IMR-90 (cell line): ENCODE measurements around the gene IGFBPL1. TPM values are rescaled to one million over a fixed set of nuclear protein-coding genes. Genes with fewer than 3 reads are reported as not detected.

ENCODE experiments used
- ATAC-seq: fragments of 200-7000 bp; cut with Tn5 transposase; 2 replicates; pipeline ENCODE4 v1.9.1; 2020; ENCODE audit warnings: low read depth, mild to moderate bottlenecking, moderate library complexity
- BruUV-seq: library from RNA; stranded (reverse); fragments of 400-500 nt; replicated peaks from 2 replicates; lab custom pipeline; 2021; lab: Mats Ljungman, UMichigan
- CTCF ChIA-PET: fragments of 300-600 bp; formaldehyde crosslinking; extraction: SDS; loops from one replicate; lab custom pipeline; 2021; ENCODE audit warnings: antibody characterized with exemption; lab: Yijun Ruan, JAX
- POLR2A ChIA-PET: fragments of 300-600 bp; sonication (Branson Sonifier 250); formaldehyde crosslinking; loops from one replicate; lab custom pipeline; 2022; ENCODE audit warnings: antibody characterized with exemption; ENCODE audit not compliant: unreplicated experiment; lab: Charles Lee
- DNase-seq: peaks from one replicate; pipeline ENCODE4 v3.0.0; 2013
- H2AFZ ChIP-seq: replicated peaks from 2 replicates; pipeline ENCODE3; 2013; ENCODE audit warnings: low read length, mild to moderate bottlenecking; ENCODE audit not compliant: poor library complexity
- H2AK5ac ChIP-seq: 2 replicates; pipeline ENCODE4 v1.6.1; 2013; ENCODE audit warnings: low read depth, low read length, inconsistent platforms
- H2AK9ac ChIP-seq: replicated peaks from 2 replicates; pipeline ENCODE3; 2013; ENCODE audit warnings: mild to moderate bottlenecking, low read depth, low read length, moderate library complexity; ENCODE audit not compliant: poor library complexity
- H2BK120ac ChIP-seq: 2 replicates; pipeline ENCODE4 v1.6.1; 2013; ENCODE audit warnings: low read depth, low read length, inconsistent platforms
- H2BK15ac ChIP-seq: 3 replicates; pipeline ENCODE4 v1.6.1; 2013; ENCODE audit warnings: low read depth, low read length, inconsistent platforms
- H2BK20ac ChIP-seq: 2 replicates; pipeline ENCODE4 v1.6.1; 2013; ENCODE audit warnings: low read depth, mild to moderate bottlenecking, inconsistent platforms, low read length, moderate library complexity
- H2BK5ac ChIP-seq: 2 replicates; pipeline ENCODE4 v1.6.1; 2013; ENCODE audit warnings: mild to moderate bottlenecking, low read depth, low read length, inconsistent platforms; ENCODE audit not compliant: poor library complexity, severe bottlenecking
- H3K14ac ChIP-seq: replicated peaks from 2 replicates; pipeline ENCODE4 v1.6.1; 2013; ENCODE audit warnings: low read depth, low read length, inconsistent platforms
- H3K18ac ChIP-seq: 2 replicates; pipeline ENCODE4 v1.6.1; 2013; ENCODE audit warnings: low read depth, low read length, control low read depth
- H3K23ac ChIP-seq: 2 replicates; pipeline ENCODE4 v1.6.1; 2013; ENCODE audit warnings: low read depth, low read length, inconsistent platforms
- H3K27ac ChIP-seq: 2 replicates; pipeline ENCODE4 v1.5.1; 2013; ENCODE audit warnings: mild to moderate bottlenecking, control low read depth, low read length; ENCODE audit not compliant: insufficient read depth
- H3K27me3 ChIP-seq: 2 replicates; pipeline ENCODE4 v1.6.1; 2013; ENCODE audit warnings: low read length; ENCODE audit not compliant: control insufficient read depth, insufficient read depth
- H3K36me3 ChIP-seq: 2 replicates; pipeline ENCODE4 v1.6.1; 2013; ENCODE audit warnings: low read length, mixed read lengths; ENCODE audit not compliant: control insufficient read depth, insufficient read depth
- H3K4ac ChIP-seq: 2 replicates; pipeline ENCODE4 v1.6.1; 2013; ENCODE audit warnings: low read depth, low read length, inconsistent platforms
- H3K4me1 ChIP-seq: 2 replicates; pipeline ENCODE4 v1.6.1; 2013; ENCODE audit warnings: low read length, mixed read lengths; ENCODE audit not compliant: control insufficient read depth, insufficient read depth
- H3K4me2 ChIP-seq: 2 replicates; pipeline ENCODE4 v1.6.1; 2013; ENCODE audit warnings: low read depth, mild to moderate bottlenecking, control low read depth, low read length, moderate library complexity
- H3K4me3 ChIP-seq: 2 replicates; pipeline ENCODE4 v1.5.1; 2013; ENCODE audit warnings: low read depth, mild to moderate bottlenecking, control low read depth, low read length, moderate library complexity; ENCODE audit not compliant: insufficient read depth
- H3K56ac ChIP-seq: 2 replicates; pipeline ENCODE4 v1.6.1; 2013; ENCODE audit warnings: low read length, inconsistent platforms; ENCODE audit not compliant: insufficient read depth; ENCODE audit errors: extremely low read depth
- H3K79me1 ChIP-seq, 2 experiments: 2 replicates each; pipeline ENCODE4 v1.6.1; 2013; ENCODE audit warnings: low read length in 2 of 2, inconsistent platforms in 1 of 2, low read depth in 1 of 2
- H3K9ac ChIP-seq: 2 replicates; pipeline ENCODE4 v1.6.1; 2013; ENCODE audit warnings: low read depth, low read length, control low read depth
- H3K9me1 ChIP-seq: 2 replicates; pipeline ENCODE4 v1.6.1; 2013; ENCODE audit warnings: low read length, inconsistent platforms; ENCODE audit not compliant: insufficient read depth
- H3K9me3 ChIP-seq: 2 replicates; pipeline ENCODE4 v1.6.1; 2013; ENCODE audit warnings: low read length; ENCODE audit not compliant: control insufficient read depth, insufficient read depth
- H4K20me1 ChIP-seq: 2 replicates; pipeline ENCODE4 v1.6.1; 2013; ENCODE audit warnings: low read length, inconsistent platforms; ENCODE audit not compliant: insufficient read depth
- H4K5ac ChIP-seq: 2 replicates; pipeline ENCODE4 v1.6.1; 2013; ENCODE audit warnings: mild to moderate bottlenecking, low read depth, low read length, control low read depth
- H4K8ac ChIP-seq, 2 experiments: 2 replicates each; pipeline ENCODE4 v1.6.1; 2013; ENCODE audit warnings: low read depth in 2 of 2, low read length in 2 of 2, control low read depth in 1 of 2, inconsistent platforms in 1 of 2
- H4K91ac ChIP-seq: 2 replicates; pipeline ENCODE4 v1.6.1; 2013; ENCODE audit warnings: low read depth, low read length, inconsistent platforms; ENCODE audit not compliant: insufficient read depth
- CEBPB ChIP-seq: IDR thresholded peaks from 2 replicates; pipeline ENCODE4 v1.6.1; 2012; ENCODE audit warnings: low read depth, low read length, improper control_type of control experiment
- CTCF ChIP-seq: conservative IDR thresholded peaks from 2 replicates; pipeline ENCODE4 v1.5.1; 2012; ENCODE audit warnings: mild to moderate bottlenecking, low read depth, low read length, improper control_type of control experiment
- ELK1 ChIP-seq: fragments of 150-350 bp; IDR thresholded peaks from 2 replicates; pipeline ENCODE4 v1.6.1; 2016; ENCODE audit warnings: low read depth, mild to moderate bottlenecking, low read length, moderate library complexity, borderline replicate concordance
- FOS ChIP-seq: fragments of 150-350 bp; IDR thresholded peaks from 2 replicates; pipeline ENCODE4 v1.6.1; 2016; ENCODE audit warnings: low read depth, low read length
- MAFK ChIP-seq: IDR thresholded peaks from 2 replicates; pipeline ENCODE4 v1.6.1; 2012; ENCODE audit warnings: low read depth, low read length, improper control_type of control experiment
- MAZ ChIP-seq: IDR thresholded peaks from 2 replicates; pipeline ENCODE4 v1.6.1; 2012; ENCODE audit warnings: low read depth, mild to moderate bottlenecking, low read length, improper control_type of control experiment, moderate library complexity, borderline replicate concordance
- MXI1 ChIP-seq: IDR thresholded peaks from 2 replicates; pipeline ENCODE4 v1.6.1; 2012; ENCODE audit warnings: low read depth, mild to moderate bottlenecking, low read length, moderate library complexity, borderline replicate concordance
- NFE2L2 ChIP-seq: fragments of 150-350 bp; IDR thresholded peaks from 2 replicates; pipeline ENCODE4 v1.6.1; 2016; ENCODE audit warnings: low read depth, mild to moderate bottlenecking, low read length
- POLR2A ChIP-seq: IDR thresholded peaks from 2 replicates; pipeline ENCODE4 v1.6.1; 2012; ENCODE audit warnings: mild to moderate bottlenecking, low read depth, low read length
- RCOR1 ChIP-seq: IDR thresholded peaks from 2 replicates; pipeline ENCODE4 v1.6.1; 2012; ENCODE audit warnings: mild to moderate bottlenecking, low read length, improper control_type of control experiment; ENCODE audit not compliant: insufficient replicate concordance
- SMC3 ChIP-seq: fragments of 150-350 bp; IDR thresholded peaks from 2 replicates; pipeline ENCODE4 v1.6.1; 2016; ENCODE audit warnings: low read depth, mild to moderate bottlenecking, antibody characterized with exemption, low read length, moderate library complexity
- USF2 ChIP-seq: fragments of 150-350 bp; IDR thresholded peaks from 2 replicates; pipeline ENCODE4 v1.6.1; 2017; ENCODE audit warnings: mild to moderate bottlenecking, antibody characterized with exemption, low read length, low read depth
- WGBS, 2 experiments: methylation state at CpG; one replicate each; pipeline versions ENCODE4 v1.1.5 to v1.1.7; 2013; ENCODE audit warnings: missing lambda C conversion rate in 2 of 2; ENCODE audit not compliant: insufficient read length in 1 of 2; ENCODE audit errors: extremely low coverage in 2 of 2; 5-methylcytosine and 5-hydroxymethylcytosine counted together
- dilution Hi-C: fragments of 300-500 bp; cut with HindIII; formaldehyde crosslinking; loops from one replicate; pipeline ENCODE4 v1.14.3; 2018; ENCODE audit warnings: low sequenced_read_pairs; ENCODE audit not compliant: unreplicated experiment
- in situ Hi-C: fragments of 300-500 bp; cut with MboI; formaldehyde crosslinking; loops from 3 replicates; pipeline ENCODE4 v1.14.3; 2019; ENCODE audit warnings: low sequenced_read_pairs, inconsistent platforms, mixed read lengths
- intact Hi-C: fragments of 100-400 bp; cut with micrococcal nuclease; formaldehyde crosslinking; loops from 2 replicates; pipeline ENCODE4 v1.10.0; 2022
- polyA plus RNA-seq, 3 experiments: library from polyadenylated mRNA; depleted of rRNA; stranded (reverse); fragments of >200 nt; gene quantifications; 2 replicates each; pipeline ENCODE4 v1.2.3, GENCODE V29; 2012; ENCODE audit warnings: low replicate concordance in 1 of 3
- total RNA-seq: library from RNA; depleted of rRNA; stranded (reverse); fragments of >200 nt; gene quantifications from 2 replicates; pipeline ENCODE4 v1.2.3, GENCODE V29; 2012

The IGFBPL1 gene
- total and polyA plus RNA-seq, 2 of the 4 experiments (the other 2 are of a cell fraction) = not detected

- TF ChIP-seq USF2 (no peak), CTCF (no peak), POLR2A (no peak), CEBPB (no peak), MAZ (no peak), MAFK (no peak), SMC3 (no peak), ELK1 (no peak), MXI1 (no peak), RCOR1 (no peak), FOS (no peak), NFE2L2 (no peak)
- dilution Hi-C loops (no loop called here), in situ Hi-C loops (no loop called here), intact Hi-C loops (no loop called here)
- Histone ChIP-seq H4K20me1 (no peaks in the 10 kb centered on the region), H2BK5ac (no peak overlapping the region), H3K56ac (no peak overlapping the region), H4K5ac (no peak overlapping the region; the same call in 1 of the 2 replicates), H2AK5ac (no peak overlapping the region), H2BK120ac (0 out of 2 replicates have a peak overlapping the region, but pooled peaks have one; percentile 7), H3K14ac (0 out of 2 replicates have a peak overlapping the region, but pooled peaks have one; percentile 8), H4K8ac (no peak overlapping the region), H3K4ac (no peak overlapping the region; the same call in 1 of the 2 replicates), H3K23ac (no peak overlapping the region), H3K9ac (no peak overlapping the region), H3K9me1 (0 out of 2 replicates have a peak, but pooled peaks cover 8% of the 10 kb centered on the region), H4K91ac (peak overlapping the region; percentile 7; the same call in 1 of the 2 replicates), H3K18ac (no peak overlapping the region), H2AFZ (peak overlapping the region; percentile 13), H3K4me2 (no peak overlapping the region), H3K36me3 (no peaks in the 10 kb centered on the region), H3K4me1 (peaks cover 3% of the 10 kb centered on the region), H2BK20ac (0 out of 2 replicates have a peak overlapping the region, but pooled peaks have one; percentile 32), H3K4me3 (no peak overlapping the region), H2AK9ac (no peak overlapping the region), H2BK15ac (no peak overlapping the region; the same call in 2 of the 3 replicates), H3K27ac (no peak overlapping the region), H3K9me3 (no peaks in the 10 kb centered on the region), H3K27me3 (no peaks in the 10 kb centered on the region; the same call in 1 of the 2 replicates), H3K79me1 (no peaks in the 10 kb centered on the region)
- DNase-seq = no peak
- ATAC-seq = no peak
- CTCF ChIA-PET = no interaction called here
- no TSS peak for BruUV-seq
- POLR2A ChIA-PET = no interaction called here
- no CpG with 5 or more reads among the region's 8 CpGs for WGBS, 2 experiments
These were observed 18.3 kb upstream of the IGFBPL1 start for GRCh38 chr9:38442473-38443096.
